HG03571 (cell line): Measurements from ENCODE around the gene ALPP.
"Not testable (repeated sequence)": the region's sequence is repeated elsewhere in the genome, so short reads cannot be mapped to it uniquely, and the experiment has no call there.

ENCODE experiments used
- ATAC-seq: cut with Tn5 transposase; IDR thresholded peaks from one replicate; pipeline ENCODE4 v1.9.1; 2021; ENCODE audit not compliant: unreplicated experiment

The ALPP gene

GRCh38 chr2:232379610-232380590 lies 1.3 kb downstream of the ALPP start:
- not testable (repeated sequence) for ATAC-seq

- ATAC-seq, result not testable (repeated sequence)
Observed at GRCh38 chr2:232381204-232382031, 2.9 kb downstream of the ALPP start.

- ATAC-seq, result no peak
Observed at GRCh38 chr2:232382331-232383225, 4.0 kb downstream of the ALPP start.

GRCh38 chr2:232384466-232384865 lies 5.9 kb downstream of the ALPP start:
- ATAC-seq, result no peak

GRCh38 chr2:232385058-232385457 lies 6.5 kb downstream of the ALPP start:
- ATAC-seq, result not testable (repeated sequence)

- ATAC-seq, result no peak
Observed at GRCh38 chr2:232385660-232386489, 7.3 kb downstream of the ALPP start.

GRCh38 chr2:232386490-232386739 lies 7.9 kb downstream of the ALPP start:
- no peak for ATAC-seq

GRCh38 chr2:232386740-232387450 lies 8.3 kb downstream of the ALPP start:
- ATAC-seq, result no peak

GRCh38 chr2:232387451-232388171 lies 9.1 kb downstream of the ALPP start:
- no peak for ATAC-seq

- ATAC-seq, result no peak
Observed at GRCh38 chr2:232388324-232388891, 9.9 kb downstream of the ALPP start.

GRCh38 chr2:232389327-232389726 lies 10.8 kb downstream of the ALPP start:
- no peak for ATAC-seq

- no peak for ATAC-seq
Observed at GRCh38 chr2:232390661-232391060, 12.1 kb downstream of the ALPP start.

- ATAC-seq, result no peak
Observed at GRCh38 chr2:232393556-232393955, 15.0 kb downstream of the ALPP start.

GRCh38 chr2:232394431-232394830 lies 15.9 kb downstream of the ALPP start:
- not testable (repeated sequence) for ATAC-seq

- no peak for ATAC-seq
Observed at GRCh38 chr2:232395586-232395985, 17.0 kb downstream of the ALPP start.

GRCh38 chr2:232396683-232397082 lies 18.1 kb downstream of the ALPP start:
- ATAC-seq, result no peak

GRCh38 chr2:232398293-232399034 lies 19.9 kb downstream of the ALPP start:
- ATAC-seq, result no peak
